HG02571 (cell line): ENCODE results near the gene DUSP21.
"Not testable (repeated sequence)": the region's sequence is repeated elsewhere in the genome, so short reads cannot be mapped to it uniquely, and the experiment has no call there.

Experiments
- ATAC-seq: cut with Tn5 transposase; IDR thresholded peaks from one replicate; pipeline ENCODE4 v1.9.1; 2021; ENCODE audit warnings: mild to moderate bottlenecking, moderate library complexity; ENCODE audit not compliant: unreplicated experiment

Gene DUSP21

DNA sequence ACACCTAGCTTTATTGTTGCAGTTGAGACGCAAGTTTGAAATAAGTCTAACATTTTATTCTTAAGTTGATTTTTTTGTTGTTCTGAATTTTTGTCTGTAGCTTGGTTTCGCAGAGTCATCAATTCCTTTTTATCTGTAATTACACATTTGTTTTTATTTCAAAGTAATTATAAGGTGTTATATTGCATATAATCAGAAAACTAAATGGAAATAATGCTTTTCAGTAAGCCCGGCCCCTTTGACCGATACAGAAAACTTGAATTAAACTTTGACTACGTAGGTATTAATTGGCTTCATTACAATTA lies 31.3 kb downstream of the DUSP21 start:
- no peak for ATAC-seq

DNA sequence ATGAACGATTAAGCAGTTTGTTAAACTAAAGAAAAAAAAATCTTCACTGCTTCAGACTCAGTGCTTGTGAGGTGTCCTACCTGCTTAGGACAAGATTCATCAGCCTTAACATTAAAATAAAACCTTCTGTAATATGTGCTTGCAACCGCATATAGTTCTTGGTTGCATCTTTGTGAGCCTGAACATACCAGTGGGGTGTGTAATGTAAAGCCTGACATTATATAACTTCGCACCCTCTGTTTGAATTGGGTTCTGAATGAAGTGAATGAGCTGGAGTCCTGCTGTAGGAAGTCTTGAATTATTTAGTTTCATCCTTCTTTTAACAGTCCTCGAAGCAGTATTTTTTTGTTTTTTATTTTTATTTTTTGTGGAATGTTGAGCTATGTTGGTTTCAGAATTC lies 32.3 kb downstream of the DUSP21 start:
- no peak for ATAC-seq

- ATAC-seq = no peak
Measured at GRCh38 chrX:44876767-44877166, 32.9 kb downstream of the DUSP21 start.

DNA sequence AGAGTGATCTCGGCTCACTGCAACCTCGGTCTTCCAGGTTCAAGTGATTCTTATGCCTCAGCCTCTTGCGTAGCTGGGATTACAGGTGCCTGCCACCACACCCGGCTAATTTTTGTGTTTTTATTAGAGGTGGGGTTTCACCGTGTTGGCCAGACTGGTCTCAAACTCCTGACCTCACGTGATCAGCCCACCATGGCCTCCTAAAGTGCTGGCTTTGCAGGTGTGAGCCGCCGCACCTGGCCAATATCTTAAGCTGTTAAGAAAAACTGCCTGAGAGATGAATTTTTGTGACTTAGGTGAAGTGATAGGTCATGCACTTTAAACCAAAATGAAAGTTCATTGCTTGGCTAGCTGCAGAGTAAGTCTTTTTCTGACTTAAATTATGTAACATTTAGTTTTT lies 35.0 kb downstream of the DUSP21 start:
- no peak for ATAC-seq

DNA sequence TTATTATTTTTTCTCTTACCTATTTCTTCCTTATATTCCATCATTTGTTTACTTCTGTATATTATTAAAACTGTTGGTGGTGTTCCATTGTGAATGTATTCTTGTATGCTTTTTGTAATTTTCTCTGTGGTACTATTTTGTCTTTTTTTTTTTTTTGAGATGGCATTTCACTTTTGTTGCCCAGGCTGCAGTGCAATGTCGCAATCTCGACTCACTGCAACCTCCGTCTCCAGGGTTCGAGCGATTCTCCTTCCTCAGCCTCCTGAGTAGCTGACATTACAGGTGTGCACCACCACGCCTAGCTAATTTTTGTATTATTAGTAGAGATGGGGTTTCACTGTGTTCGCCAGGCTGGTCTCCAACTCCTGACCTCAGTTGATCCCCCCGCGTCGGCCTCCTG lies 37.7 kb downstream of the DUSP21 start:
- no peak for ATAC-seq

GRCh38 chrX:44882635-44883034 lies 38.8 kb downstream of the DUSP21 start:
- ATAC-seq = no peak

- no peak for ATAC-seq
Measured at GRCh38 chrX:44884944-44885343, 41.1 kb downstream of the DUSP21 start.

- no peak for ATAC-seq
Measured at GRCh38 chrX:44889824-44890223, 46.0 kb downstream of the DUSP21 start.

DNA sequence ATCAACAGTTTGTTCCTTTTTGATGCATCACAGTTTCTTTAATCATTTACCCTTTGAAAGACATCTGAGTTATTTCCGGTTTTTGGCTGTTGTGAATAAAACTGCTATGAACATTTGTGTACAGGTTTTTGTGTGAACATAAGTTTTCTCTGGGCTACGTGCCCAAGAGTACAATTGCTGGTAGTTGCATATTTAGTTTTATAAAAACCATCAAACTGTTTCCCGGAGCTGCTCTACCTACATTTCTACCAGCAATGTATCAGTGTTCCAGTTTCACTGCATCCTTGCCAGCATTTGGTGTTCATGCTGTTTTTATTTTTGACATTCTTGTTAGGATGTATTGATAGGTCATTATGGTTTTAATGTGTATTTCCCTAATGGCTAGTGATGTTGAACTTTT lies 46.4 kb downstream of the DUSP21 start:
- no peak for ATAC-seq

DNA sequence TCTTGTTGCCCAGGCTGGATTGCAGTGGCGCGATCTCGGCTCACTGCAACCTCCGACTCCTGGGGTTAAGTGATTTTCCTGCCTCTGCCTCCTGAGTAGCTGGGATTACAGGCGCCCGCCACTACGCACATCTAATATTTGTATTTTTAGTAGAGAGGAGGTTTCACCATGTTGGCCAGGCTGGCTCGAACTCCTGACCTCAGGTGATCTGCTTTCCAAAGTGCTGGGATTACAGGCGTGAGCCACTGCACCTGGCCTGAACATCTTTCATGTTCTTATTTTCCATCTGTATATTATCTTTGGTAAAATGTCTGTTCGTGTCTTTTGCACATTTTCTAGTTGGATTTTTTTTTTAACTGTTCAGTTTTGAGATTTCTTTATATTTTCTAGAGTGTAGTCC lies 46.9 kb downstream of the DUSP21 start:
- not testable (repeated sequence) for ATAC-seq

DNA sequence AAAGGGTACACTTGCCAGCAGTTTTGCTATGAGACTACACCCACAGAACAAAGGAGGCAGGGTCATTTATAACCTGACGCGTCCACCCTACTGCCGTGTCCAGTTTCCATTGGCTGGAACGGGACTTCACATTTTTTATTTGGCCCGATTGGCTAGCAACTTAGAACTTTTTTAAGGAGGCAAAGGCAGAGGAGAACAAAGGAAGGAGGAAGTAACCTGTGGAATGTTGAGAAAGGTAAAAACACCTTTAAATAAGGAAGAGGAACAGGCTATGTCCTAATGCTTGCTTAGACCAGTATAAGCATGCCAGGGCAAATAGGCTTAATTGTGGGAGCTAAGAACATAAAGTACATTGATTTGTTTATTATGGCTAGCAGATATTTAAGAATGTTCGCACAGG lies 47.8 kb downstream of the DUSP21 start:
- ATAC-seq = no peak
